HEK293T (cell line): ENCODE data around the gene LIN7B.

Source experiments
- BHLHE40 ChIP-seq: fragments of 450-650 bp; IDR thresholded peaks from 2 replicates; pipeline ENCODE4 v1.6.1; 2016; ENCODE audit warnings: mild to moderate bottlenecking, moderate library complexity, borderline replicate concordance
- ELF4 ChIP-seq: fragments of 450-650 bp; IDR thresholded peaks from 2 replicates; pipeline ENCODE4 v1.6.1; 2017; ENCODE audit warnings: antibody characterized with exemption
- FOXA1 ChIP-seq: fragments of 450-650 bp; IDR thresholded peaks from 2 replicates; pipeline ENCODE4 v1.6.1; 2016; ENCODE audit warnings: mild to moderate bottlenecking
- FOXK2 ChIP-seq: fragments of 450-650 bp; IDR thresholded peaks from 2 replicates; pipeline ENCODE4 v1.6.1; 2016; ENCODE audit warnings: mild to moderate bottlenecking
- HDGF ChIP-seq: fragments of 450-650 bp; IDR thresholded peaks from 2 replicates; pipeline ENCODE4 v1.6.1; 2017; ENCODE audit warnings: antibody characterized with exemption, borderline replicate concordance
- L3MBTL2 ChIP-seq: fragments of 450-650 bp; conservative IDR thresholded peaks from 2 replicates; pipeline ENCODE4 v1.6.1; 2016; ENCODE audit warnings: mild to moderate bottlenecking
- LEF1 ChIP-seq: fragments of 450-650 bp; IDR thresholded peaks from 2 replicates; pipeline ENCODE4 v1.6.1; 2017; ENCODE audit warnings: mild to moderate bottlenecking, borderline replicate concordance
- PKNOX1 ChIP-seq: fragments of 450-650 bp; IDR thresholded peaks from 2 replicates; pipeline ENCODE4 v1.6.1; 2016
- SP1 ChIP-seq: fragments of 450-650 bp; IDR thresholded peaks from 2 replicates; pipeline ENCODE4 v1.6.1; 2017
- SUZ12 ChIP-seq: fragments of 450-650 bp; IDR thresholded peaks from 2 replicates; pipeline ENCODE4 v1.6.1; 2016; ENCODE audit warnings: mild to moderate bottlenecking
- ZNF384 ChIP-seq: fragments of 450-650 bp; IDR thresholded peaks from 2 replicates; pipeline ENCODE4 v1.6.1; 2016

GRCh38 chr19:49157445-49158224 is 43.5 kb downstream of the LIN7B start, which contains the start of gene TRPM4:
- TF ChIP-seq FOXK2: no peak
- no peak for TF ChIP-seq PKNOX1
- no peak for TF ChIP-seq HDGF
- TF ChIP-seq BHLHE40: no peak
- TF ChIP-seq LEF1: no peak
- no peak for TF ChIP-seq SP1
- no peak; the same call in 1 of the 2 replicates for TF ChIP-seq L3MBTL2
- TF ChIP-seq FOXA1: no peak
- no peak for TF ChIP-seq ZNF384
- TF ChIP-seq ELF4: no peak
- no peak for TF ChIP-seq SUZ12
